Measurements from ENCODE around the gene DPY19L1. TPM values are rescaled to one million over a fixed set of nuclear protein-coding genes. Genes with fewer than 3 reads are reported as not detected.
"Not testable (repeated sequence)": the region's sequence is repeated elsewhere in the genome, so short reads cannot be mapped to it uniquely, and the experiment has no call there.

Gene DPY19L1
- polyA plus RNA-seq, 1 donor from 2014 or later: 1.1 TPM

- H3K4me3 Mint-ChIP-seq: no peak overlapping the region
- no peak overlapping the region for H3K27ac Mint-ChIP-seq
- no peaks in the 10 kb centered on the region for H3K9me3 Mint-ChIP-seq
- H3K4me1 Mint-ChIP-seq: peaks cover 9 to 11% (median 11%) of the 10 kb centered on the region in 3 donors
- peaks cover 16% of the 10 kb centered on the region for H3K36me3 Mint-ChIP-seq
- no peaks in the 10 kb centered on the region for H3K27me3 Mint-ChIP-seq
Measured at GRCh38 chr7:35015346-35015859, 21.9 kb downstream of the DPY19L1 start.

- Mint-ChIP-seq H3K27ac (no peak overlapping the region), H3K36me3 (peaks cover 17% of the 10 kb centered on the region), H3K9me3 (no peaks in the 10 kb centered on the region), H3K27me3 (no peaks in the 10 kb centered on the region), H3K4me1 (peaks cover 6 to 13% (median 6%) of the 10 kb centered on the region in 3 donors), H3K4me3 (no peak overlapping the region)
Measured at GRCh38 chr7:35012160-35012559, 25.1 kb downstream of the DPY19L1 start.

- Mint-ChIP-seq H3K4me1 (peaks cover 6 to 13% (median 6%) of the 10 kb centered on the region in 3 donors), H3K9me3 (no peaks in the 10 kb centered on the region), H3K27ac (no peak overlapping the region), H3K4me3 (no peak overlapping the region), H3K27me3 (no peaks in the 10 kb centered on the region), H3K36me3 (peaks cover 13% of the 10 kb centered on the region)
Measured at GRCh38 chr7:35011085-35011484, 26.2 kb downstream of the DPY19L1 start.

GRCh38 chr7:35007768-35008167, 29.5 kb downstream of the DPY19L1 start:
- H3K36me3 Mint-ChIP-seq: peaks cover 20% of the 10 kb centered on the region
- no peak overlapping the region for H3K4me3 Mint-ChIP-seq
- no peaks in the 10 kb centered on the region for H3K27me3 Mint-ChIP-seq
- no peaks in the 10 kb centered on the region for H3K9me3 Mint-ChIP-seq
- no peak overlapping the region for H3K27ac Mint-ChIP-seq
- H3K4me1 Mint-ChIP-seq: peaks cover 6 to 13% (median 6%) of the 10 kb centered on the region in 3 donors

- Mint-ChIP-seq H3K36me3 (peaks cover 21% of the 10 kb centered on the region), H3K27ac (no peak overlapping the region), H3K4me1 (peaks cover 6 to 12% (median 6%) of the 10 kb centered on the region in 3 donors), H3K27me3 (no peaks in the 10 kb centered on the region), H3K4me3 (no peak overlapping the region), H3K9me3 (no peaks in the 10 kb centered on the region)
Measured at GRCh38 chr7:35004531-35005095, 32.7 kb downstream of the DPY19L1 start.

- peaks cover 2 to 9% (median 2%) of the 10 kb centered on the region in 3 donors for H3K4me1 Mint-ChIP-seq
- H3K27ac Mint-ChIP-seq: no peak overlapping the region
- no peaks in the 10 kb centered on the region for H3K9me3 Mint-ChIP-seq
- H3K27me3 Mint-ChIP-seq: no peaks in the 10 kb centered on the region
- H3K4me3 Mint-ChIP-seq: no peak overlapping the region
- H3K36me3 Mint-ChIP-seq: peaks cover 23% of the 10 kb centered on the region
Measured at GRCh38 chr7:35003679-35004303, 33.5 kb downstream of the DPY19L1 start.

- not testable (repeated sequence) for H3K27me3 Mint-ChIP-seq, H3K4me1 Mint-ChIP-seq
Measured at GRCh38 chr7:35003177-35003650, 34.1 kb downstream of the DPY19L1 start.

GRCh38 chr7:34998335-34998734, 39.0 kb downstream of the DPY19L1 start:
- not testable (repeated sequence) for H3K9me3 Mint-ChIP-seq, H3K4me1 Mint-ChIP-seq, H3K27me3 Mint-ChIP-seq, H3K4me3 Mint-ChIP-seq, H3K27ac Mint-ChIP-seq
- peaks cover 18% of the 10 kb centered on the region for H3K36me3 Mint-ChIP-seq

More at GRCh38 chr7:35003177-35003650, 34.1 kb downstream of the DPY19L1 start:
- peaks cover 23% of the 10 kb centered on the region for H3K36me3 Mint-ChIP-seq
- H3K4me3 Mint-ChIP-seq, H3K9me3 Mint-ChIP-seq, H3K27ac Mint-ChIP-seq: not testable (repeated sequence)

GRCh38 chr7:34996423-34997090, 40.7 kb downstream of the DPY19L1 start:
- not testable (repeated sequence) for H3K4me1 Mint-ChIP-seq, H3K4me3 Mint-ChIP-seq, H3K27ac Mint-ChIP-seq, H3K9me3 Mint-ChIP-seq, H3K27me3 Mint-ChIP-seq
- H3K36me3 Mint-ChIP-seq: peaks cover 12% of the 10 kb centered on the region

- Mint-ChIP-seq H3K36me3 (peaks cover 9% of the 10 kb centered on the region), H3K4me3 (peak overlapping the region in 1 of 4 donors; percentile 27), H3K9me3 (no peaks in the 10 kb centered on the region), H3K27ac (no peak overlapping the region), H3K27me3 (no peaks in the 10 kb centered on the region), H3K4me1 (peaks cover 4 to 5% (median 5%) of the 10 kb centered on the region in 3 donors)
Measured at GRCh38 chr7:34995757-34996156, 41.5 kb downstream of the DPY19L1 start.

- Mint-ChIP-seq H3K27ac (peak overlapping the region in 1 of 3 donors; percentile 24), H3K27me3 (no peaks in the 10 kb centered on the region), H3K4me1 (peaks cover 4 to 5% (median 5%) of the 10 kb centered on the region in 3 donors), H3K9me3 (no peaks in the 10 kb centered on the region), H3K36me3 (no peaks in the 10 kb centered on the region), H3K4me3 (peak overlapping the region in 3 of 4 donors; percentile 51 to 69 (median 67))
Measured at GRCh38 chr7:34991938-34992840, 45.1 kb downstream of the DPY19L1 start.

- peaks cover 0 to 13% (median 0%) of the 10 kb centered on the region in 3 donors for H3K9me3 Mint-ChIP-seq
- not testable (repeated sequence) for H3K4me1 Mint-ChIP-seq, H3K27me3 Mint-ChIP-seq, H3K4me3 Mint-ChIP-seq, H3K36me3 Mint-ChIP-seq, H3K27ac Mint-ChIP-seq
Measured at GRCh38 chr7:34988442-34989125, 48.7 kb downstream of the DPY19L1 start.

GRCh38 chr7:34985155-34985554, 52.1 kb downstream of the DPY19L1 start:
- not testable (repeated sequence) for H3K4me3 Mint-ChIP-seq, H3K36me3 Mint-ChIP-seq, H3K27me3 Mint-ChIP-seq, H3K4me1 Mint-ChIP-seq
- peak overlapping the region in 1 of 3 donors; percentile 27 for H3K27ac Mint-ChIP-seq
- peaks cover 0 to 14% (median 0%) of the 10 kb centered on the region in 3 donors for H3K9me3 Mint-ChIP-seq

GRCh38 chr7:34984140-34984539, 53.1 kb downstream of the DPY19L1 start:
- H3K4me1 Mint-ChIP-seq, H3K27me3 Mint-ChIP-seq, H3K4me3 Mint-ChIP-seq, H3K27ac Mint-ChIP-seq: not testable (repeated sequence)
- peaks cover 0 to 14% (median 0%) of the 10 kb centered on the region in 3 donors for H3K9me3 Mint-ChIP-seq
- peaks cover 13% of the 10 kb centered on the region for H3K36me3 Mint-ChIP-seq
